Stimulated activated CD8-positive, alpha-beta memory T cell treated with anti-CD3 and anti-CD28 coated beads, Interleukin-4, amount 100 ng/mL, for 4 hours (primary cell): ENCODE results near the gene C4B.
A peak's percentile ranks its signal among the peaks of the same experiment; 100 is the strongest.
"Not testable (repeated sequence)": the region's sequence is repeated elsewhere in the genome, so short reads cannot be mapped to it uniquely, and the experiment has no call there.

Experiments
- DNase-seq, 2 donors: peaks; one replicate each; pipeline ENCODE4 v3.0.0-alpha.2; 2020; ENCODE audit warnings: low read depth in 2 of 2, low spot score in 1 of 2

C4B gene

DNA sequence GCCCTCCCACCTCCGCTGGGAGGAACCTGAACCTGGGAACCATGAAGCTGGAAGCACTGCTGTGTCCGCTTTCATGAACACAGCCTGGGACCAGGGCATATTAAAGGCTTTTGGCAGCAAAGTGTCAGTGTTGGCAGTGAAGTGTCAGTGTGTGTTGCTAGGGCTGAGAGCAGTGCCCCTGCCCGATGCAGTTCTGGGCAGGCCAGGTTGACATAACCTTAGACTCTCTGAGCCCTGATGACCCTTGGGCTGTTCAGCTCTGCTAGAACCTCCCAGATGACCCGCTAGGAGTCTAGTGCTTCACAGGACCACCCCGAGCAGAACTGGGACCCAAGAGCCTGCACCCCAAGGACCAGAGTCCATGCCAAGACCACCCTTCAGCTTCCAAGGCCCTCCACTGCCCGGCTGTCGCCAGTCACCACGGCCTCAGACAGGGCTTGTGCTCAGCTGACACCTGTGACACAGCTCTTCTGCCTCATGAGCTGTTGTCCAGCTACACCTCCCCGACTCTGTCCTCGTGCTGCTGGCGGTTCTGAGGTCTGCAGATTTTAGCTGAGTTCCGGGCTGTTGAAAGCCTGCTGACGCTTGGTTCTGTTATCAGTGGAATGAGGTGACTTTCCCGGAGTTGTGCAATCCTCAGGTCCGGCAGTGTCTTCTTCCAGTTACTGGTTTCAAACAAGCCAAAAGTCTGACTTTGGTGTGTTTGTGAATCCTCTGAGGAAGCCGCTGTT is 20.9 kb downstream of the C4B start:
- not testable (repeated sequence) for DNase-seq

DNA sequence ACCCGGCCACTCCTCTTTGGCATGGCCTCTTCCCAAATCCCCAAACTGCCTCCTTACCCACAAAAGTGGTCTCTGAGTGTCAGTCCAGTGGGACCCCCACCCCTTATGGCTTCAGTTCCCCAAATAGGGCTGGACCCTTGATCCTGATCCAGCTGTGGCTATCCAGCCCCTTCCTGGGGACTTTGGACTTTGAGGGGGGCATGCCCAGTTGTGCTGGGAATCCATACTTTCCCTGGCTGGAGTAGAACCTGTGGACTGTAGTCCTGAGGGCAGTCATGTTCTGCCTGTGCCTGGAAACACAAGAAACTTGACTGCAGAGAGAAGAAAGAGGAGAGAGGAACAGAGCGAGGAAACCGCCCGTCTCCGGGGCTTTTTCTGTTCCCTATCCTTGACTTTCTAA is 22.5 kb downstream of the C4B start:
- not testable (repeated sequence) for DNase-seq

DNA sequence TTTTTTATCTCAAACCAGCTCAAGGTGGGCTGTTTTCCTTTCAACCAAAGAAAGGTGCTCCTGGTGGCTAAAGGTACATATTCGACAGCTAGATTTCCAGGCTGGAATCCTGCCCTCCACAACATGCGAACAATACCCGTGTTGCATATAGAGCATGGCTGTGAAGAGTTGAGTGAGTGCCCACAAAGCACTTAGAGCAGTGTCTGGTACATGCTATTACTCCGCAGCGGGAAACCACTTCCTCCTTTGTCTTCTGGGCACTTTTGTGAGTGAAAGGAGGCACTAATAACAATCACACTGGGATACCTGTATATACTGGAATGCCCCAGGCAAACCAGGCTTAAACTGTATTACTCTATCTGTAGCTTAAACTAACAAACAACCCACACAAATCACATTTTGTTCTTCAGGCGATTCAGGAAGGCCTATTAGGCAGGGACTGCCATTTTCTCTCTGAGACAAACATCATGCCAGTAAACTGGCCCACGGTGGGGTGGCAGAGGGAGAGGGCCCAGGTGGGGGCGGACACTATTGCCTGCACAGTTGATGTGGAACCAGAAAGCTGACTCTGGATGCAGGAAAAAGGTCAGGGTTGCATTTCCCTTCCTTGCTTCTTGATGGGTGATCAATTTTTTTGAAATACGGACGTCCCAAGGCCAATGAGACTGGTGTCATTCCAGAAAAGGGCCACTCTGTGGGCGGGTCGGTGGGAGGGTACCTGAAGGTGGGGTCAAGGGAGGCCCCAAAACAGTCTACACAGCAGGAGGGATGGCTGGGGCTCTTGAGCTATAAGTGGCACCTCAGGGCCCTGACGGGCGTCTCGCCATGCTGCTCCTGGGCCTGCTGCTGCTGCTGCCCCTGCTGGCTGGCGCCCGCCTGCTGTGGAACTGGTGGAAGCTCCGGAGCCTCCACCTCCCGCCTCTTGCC is 23.3 kb downstream of the C4B start, which contains the start of gene CYP21A2:
Gene CYP21A2, plus strand, starts transcription at position 818 of the 927 bp plus-strand sequence. Its CDS starts 8 bp downstream, at position 826.
- not testable (repeated sequence) for DNase-seq

DNA sequence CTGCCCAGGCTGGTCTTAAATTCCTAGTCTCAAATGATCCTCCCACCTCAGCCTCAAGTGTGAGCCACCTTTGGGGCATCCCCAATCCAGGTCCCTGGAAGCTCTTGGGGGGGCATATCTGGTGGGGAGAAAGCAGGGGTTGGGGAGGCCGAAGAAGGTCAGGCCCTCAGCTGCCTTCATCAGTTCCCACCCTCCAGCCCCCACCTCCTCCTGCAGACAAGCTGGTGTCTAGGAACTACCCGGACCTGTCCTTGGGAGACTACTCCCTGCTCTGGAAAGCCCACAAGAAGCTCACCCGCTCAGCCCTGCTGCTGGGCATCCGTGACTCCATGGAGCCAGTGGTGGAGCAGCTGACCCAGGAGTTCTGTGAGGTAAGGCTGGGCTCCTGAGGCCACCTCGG is 24.3 kb downstream of the C4B start:
- not testable (repeated sequence) for DNase-seq

DNA sequence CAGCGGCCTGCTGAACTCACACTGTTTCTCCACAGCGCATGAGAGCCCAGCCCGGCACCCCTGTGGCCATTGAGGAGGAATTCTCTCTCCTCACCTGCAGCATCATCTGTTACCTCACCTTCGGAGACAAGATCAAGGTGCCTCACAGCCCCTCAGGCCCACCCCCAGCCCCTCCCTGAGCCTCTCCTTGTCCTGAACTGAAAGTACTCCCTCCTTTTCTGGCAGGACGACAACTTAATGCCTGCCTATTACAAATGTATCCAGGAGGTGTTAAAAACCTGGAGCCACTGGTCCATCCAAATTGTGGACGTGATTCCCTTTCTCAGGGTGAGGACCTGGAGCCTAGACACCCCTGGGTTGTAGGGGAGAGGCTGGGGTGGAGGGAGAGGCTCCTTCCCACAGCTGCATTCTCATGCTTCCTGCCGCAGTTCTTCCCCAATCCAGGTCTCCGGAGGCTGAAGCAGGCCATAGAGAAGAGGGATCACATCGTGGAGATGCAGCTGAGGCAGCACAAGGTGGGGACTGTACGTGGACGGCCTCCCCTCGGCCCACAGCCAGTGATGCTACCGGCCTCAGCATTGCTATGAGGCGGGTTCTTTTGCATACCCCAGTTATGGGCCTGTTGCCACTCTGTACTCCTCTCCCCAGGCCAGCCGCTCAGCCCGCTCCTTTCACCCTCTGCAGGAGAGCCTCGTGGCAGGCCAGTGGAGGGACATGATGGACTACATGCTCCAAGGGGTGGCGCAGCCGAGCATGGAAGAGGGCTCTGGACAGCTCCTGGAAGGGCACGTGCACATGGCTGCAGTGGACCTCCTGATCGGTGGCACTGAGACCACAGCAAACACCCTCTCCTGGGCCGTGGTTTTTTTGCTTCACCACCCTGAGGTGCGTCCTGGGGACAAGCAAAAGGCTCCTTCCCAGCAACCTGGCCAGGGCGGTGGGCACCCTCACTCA is 25.0 kb downstream of the C4B start:
- not testable (repeated sequence) for DNase-seq

DNA sequence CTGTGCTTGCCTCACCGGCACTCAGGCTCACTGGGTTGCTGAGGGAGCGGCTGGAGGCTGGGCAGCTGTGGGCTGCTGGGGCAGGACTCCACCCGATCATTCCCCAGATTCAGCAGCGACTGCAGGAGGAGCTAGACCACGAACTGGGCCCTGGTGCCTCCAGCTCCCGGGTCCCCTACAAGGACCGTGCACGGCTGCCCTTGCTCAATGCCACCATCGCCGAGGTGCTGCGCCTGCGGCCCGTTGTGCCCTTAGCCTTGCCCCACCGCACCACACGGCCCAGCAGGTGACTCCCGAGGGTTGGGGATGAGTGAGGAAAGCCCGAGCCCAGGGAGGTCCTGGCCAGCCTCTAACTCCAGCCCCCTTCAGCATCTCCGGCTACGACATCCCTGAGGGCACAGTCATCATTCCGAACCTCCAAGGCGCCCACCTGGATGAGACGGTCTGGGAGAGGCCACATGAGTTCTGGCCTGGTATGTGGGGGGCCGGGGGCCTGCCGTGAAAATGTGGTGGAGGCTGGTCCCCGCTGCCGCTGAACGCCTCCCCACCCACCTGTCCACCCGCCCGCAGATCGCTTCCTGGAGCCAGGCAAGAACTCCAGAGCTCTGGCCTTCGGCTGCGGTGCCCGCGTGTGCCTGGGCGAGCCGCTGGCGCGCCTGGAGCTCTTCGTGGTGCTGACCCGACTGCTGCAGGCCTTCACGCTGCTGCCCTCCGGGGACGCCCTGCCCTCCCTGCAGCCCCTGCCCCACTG is 25.9 kb downstream of the C4B start:
- DNase-seq = not testable (repeated sequence)

DNA sequence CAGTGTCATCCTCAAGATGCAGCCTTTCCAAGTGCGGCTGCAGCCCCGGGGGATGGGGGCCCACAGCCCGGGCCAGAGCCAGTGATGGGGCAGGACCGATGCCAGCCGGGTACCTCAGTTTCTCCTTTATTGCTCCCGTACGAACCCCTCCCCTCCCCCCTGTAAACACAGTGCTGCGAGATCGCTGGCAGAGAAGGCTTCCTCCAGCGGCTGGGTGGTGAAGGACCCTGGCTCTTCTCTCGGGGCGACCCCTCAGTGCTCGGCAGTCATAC is 26.4 kb downstream of the C4B start:
- not testable (repeated sequence) for DNase-seq

DNA sequence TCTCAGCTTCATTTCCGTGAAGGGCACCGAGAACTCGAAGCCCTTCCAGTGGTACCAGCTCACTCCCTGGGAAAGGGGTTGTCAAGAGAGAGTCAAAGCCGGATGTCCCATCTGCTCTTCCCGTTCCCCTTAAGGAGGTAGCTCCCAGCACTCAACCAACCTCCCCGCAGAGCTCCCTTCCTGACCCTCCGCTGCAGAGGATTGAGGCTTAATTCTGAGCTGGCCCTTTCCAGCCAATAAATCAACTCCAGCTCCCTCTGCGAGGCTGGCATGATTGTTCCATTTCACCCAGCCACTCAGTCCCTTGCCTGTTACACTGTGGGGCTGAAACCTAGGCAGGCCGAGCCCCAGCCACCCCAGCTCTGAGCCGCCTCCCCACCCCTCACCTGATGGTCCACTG is 26.8 kb downstream of the C4B start:
- DNase-seq = not testable (repeated sequence)

DNA sequence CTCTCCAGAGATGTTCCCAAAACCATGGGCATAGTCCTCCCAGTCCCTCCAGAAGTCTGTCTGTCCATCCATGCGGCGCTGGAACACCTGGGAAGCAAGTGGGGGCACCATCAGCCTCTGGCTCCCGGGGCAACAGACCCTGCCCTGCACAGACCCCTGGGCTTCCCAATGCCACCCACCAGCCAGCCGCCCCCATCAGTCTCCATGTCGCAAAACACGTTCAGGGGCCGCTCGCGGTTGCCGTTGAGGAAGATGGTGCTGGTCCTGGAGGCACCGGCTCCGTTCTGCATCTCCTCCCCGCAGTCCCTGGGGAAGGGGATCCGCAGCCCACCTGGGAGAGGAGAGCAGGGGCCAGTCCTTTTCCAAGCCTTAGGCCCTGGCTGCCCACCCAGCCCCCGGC is 27.7 kb downstream of the C4B start:
- not testable (repeated sequence) for DNase-seq

DNA sequence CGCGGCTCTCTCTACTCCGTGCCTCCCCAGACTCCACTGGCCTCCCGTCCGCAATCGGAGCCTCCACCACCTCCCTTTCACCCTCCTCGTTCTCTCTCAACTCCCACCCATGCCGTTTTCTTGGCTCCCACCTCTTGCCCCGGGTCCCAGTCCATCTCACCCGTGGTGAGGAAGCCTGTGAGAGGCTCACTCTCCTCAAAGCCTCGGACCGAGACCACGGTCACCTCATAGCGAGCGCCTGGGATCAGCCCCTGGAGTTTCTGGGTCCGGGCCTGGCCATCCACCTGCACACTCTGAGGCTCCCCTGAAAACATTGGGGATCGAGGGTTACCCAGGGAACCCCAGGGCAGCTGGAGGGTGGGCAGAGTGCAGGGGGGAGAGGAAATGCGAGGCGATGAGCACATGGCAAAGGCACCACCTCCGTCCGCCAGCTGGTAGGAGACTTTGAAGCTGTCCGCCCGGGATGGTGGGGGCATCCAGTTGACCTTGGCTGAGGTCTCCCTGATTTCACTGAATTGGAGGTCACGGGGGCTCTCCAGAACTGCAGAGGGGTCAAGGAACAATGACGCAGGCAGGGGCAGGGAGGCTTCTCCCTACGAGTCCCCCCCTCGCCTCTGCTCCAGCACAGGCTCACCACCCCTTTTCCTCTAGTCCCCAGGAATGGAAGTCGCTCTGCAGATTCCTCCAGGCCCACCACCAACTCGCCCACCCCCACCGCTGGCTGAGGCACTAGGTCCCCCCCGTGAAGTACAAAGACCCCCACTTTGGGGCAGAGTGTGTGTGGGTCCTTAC is 29.2 kb downstream of the C4B start:
- not testable (repeated sequence) for DNase-seq

DNA sequence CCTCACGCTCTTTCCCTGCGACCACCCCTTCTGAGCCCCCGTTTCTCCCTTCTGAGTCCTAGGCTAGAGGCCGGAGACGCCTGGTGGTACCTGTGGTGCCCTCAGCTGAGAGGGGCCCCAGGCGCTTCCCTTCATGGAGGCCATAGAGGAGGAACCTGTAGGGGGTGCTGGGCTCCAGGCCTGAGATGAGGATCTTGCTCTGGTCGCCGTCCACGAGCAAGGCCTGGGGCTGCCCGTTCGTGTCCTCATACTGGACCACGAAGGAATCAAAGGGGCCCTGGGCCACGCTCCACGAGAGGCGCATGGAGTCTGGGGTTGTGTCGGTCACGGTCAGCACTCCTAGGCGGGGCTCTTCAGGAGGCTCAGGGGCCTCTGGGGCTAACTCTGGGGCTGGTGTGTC is 30.3 kb downstream of the C4B start:
- not testable (repeated sequence) for DNase-seq

DNA sequence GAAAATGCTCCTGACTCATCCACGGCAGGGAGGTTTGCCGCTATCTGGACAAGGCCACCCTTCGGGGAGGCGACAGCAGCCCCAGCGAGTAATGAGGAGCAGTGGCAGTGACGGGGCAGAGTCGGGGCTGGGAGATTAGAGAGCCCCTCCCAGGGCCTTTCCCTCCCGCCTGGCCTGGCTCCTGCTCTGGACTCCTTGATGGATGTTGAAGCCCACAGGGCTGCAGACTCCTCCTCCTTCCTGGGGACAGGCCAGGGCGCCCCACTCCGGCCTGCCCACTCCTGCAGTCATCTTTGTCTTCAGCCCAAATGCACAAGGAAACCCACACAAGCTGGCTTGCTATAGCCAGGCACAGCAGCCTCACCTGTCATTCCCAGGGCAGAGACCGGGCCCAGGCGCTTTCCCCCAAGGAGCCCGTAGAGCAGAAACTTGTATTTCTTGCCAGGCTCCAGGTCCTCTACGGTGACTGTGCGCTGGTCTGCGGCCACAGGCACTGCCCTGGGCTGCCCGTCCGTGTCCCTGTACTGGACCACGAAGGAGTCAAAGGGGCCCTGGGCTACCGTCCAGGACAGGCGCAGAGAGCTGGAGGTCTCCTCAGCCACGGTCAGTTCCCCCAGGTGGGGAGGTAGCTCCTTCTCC is 31.3 kb downstream of the C4B start:
- DNase-seq = no peak

DNA sequence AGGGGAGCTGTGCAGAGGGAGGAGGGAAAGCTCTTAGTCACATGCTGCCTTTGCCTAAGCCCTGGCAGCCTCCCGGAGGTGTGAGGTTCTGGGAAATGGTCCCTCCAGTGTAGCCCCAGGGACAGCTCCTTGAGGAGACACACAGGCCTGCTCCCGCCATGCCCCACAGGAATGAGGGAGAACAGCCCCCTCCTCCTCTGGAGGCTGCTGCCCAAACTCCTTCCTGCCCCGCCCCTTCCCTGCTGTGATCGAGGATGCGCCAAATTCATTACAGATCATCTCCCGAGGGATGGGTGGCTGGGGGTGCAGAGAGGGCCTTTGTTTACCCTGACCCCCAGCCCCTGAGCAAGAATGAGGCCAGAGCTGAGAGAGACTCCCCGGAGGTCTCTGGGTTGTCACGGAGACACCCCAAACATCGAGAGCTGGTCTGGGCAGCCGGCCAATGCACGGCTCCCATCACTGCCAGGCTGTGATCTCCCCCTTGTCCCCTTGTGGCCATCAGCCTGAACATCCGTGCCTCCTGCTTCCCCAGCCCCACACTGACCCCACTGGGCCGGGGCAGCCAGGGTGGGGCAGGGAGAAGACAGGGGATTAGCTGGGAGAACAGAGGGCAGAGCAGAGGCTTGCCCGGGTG is 32.0 kb downstream of the C4B start:
- DNase-seq = no peak

DNA sequence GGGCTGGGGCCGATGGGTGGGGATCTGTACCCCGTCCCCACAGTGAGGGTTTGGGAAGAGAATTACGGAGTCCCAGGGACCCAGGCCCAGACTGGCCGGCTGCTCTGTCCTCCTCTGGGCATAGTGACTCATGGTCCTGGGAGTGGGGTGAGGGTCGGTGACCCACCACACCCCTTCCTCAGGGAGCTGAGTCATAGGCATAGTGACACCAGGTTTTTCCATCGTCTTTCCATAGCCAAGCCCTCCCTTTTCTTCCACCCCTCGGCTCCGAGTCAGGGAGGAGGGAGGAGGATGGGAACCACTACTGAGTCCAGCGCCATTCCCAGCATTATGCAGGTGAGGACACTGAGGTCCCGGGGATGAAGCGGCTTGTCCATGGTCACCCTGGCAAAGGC is 32.5 kb downstream of the C4B start:
- no peak for DNase-seq

DNA sequence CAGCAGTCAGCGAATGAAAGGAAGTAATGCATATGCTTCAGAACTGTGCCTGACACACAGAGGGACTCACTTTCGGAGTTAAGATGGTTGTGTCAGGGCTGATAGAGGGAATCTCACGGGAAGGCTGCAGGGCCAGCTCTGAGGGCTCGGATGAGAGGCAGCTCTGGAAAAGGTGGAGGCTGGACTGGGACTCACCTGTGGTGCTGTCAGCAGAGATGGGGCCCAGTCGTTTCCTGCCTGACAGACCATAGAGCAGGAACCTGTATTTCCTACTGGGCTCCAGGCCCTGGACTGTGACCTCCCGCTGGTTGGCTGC is 32.9 kb downstream of the C4B start:
- no peak for DNase-seq

DNA sequence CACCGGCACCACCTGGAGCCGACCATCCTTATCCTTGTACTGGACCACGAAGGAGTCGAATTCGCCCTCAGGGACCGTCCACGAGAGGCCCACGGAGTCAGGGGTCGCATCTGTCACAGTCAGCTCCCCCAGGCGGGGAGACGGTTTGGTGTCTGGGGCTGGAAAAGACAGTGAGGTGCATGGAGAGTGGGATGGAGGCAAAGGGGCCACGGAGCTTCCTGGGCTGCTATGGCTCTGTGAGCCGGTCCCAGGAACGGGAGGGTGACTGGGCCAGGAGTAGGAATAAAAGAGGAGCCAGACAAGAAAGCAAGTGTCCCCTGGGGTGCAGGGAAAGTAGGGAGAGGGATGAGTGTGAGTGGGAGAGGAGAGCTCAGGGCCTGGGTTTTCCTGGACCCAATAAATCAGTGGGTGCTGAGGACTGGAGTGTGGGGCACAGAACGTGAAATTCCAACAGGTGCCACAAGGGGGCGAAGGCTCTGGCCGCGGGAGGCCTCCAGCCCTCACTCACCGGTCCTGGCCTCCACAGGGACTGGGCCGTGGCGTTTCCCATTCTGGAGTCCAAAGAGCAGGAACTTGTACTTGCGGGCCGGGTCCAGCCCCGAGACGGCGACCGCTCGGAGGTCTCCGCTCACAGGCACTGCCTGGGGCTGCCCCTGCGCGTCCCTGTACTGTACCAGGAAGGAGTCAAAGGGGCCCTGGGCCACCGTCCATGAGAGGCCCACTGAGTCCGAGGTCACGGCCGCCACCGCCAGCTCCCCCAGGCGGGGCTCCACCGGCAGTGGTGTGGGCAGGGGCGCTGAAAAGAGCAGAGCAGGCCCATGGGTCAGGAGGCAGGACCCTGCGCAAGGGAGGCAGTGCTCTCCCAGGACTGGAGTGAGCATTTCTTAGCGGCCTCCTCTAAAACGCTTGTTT is 33.5 kb downstream of the C4B start:
- peak; percentile 29 to 35 for DNase-seq

DNA sequence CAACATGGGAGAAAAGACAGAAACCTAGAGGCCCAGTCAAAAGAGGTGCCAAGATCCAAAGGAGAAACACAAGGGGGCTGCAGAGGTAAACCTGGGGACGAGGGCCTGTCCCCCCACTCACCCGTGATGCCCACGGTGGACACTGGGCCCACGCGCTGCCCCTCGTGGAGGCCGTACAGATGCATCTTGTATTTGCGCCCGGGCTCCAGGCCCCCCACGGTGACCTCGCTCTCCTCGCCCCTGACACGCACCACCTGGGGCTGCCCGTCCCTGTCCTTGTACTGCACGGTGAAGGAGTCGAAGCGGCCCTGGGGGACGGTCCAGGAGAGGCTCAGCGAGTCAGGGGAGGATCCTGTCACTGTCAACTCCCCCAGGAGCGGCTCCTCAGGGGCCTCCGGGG is 34.6 kb downstream of the C4B start:
- DNase-seq = not testable (repeated sequence)

DNA sequence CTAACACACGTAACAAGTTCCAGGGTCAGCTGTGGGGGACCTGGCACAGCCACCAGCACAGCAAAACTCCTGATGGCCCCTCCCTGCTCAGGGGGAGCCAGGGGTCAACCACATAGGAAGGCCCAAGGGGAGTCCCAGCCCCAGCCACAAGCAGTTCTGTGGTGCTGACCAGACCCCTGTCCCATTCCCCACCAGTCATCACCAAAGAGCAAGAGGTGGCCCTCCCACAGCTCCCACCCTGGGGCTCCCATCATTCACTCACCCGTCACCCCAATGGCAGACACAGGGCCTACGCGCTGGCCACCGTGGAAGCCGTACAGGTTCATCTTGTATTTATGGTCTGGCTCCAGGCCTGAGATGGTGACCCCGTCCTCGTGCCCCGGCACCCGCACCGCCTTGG is 35.1 kb downstream of the C4B start:
- not testable (repeated sequence) for DNase-seq
